Keratinocyte (primary cell): Measurements from ENCODE around the gene KHDC4. TPM values are rescaled to one million over a fixed set of nuclear protein-coding genes. Genes with fewer than 3 reads are reported as not detected.

Source experiments
- DNase-seq: peaks from one replicate; pipeline ENCODE4 v3.0.0-alpha.2; 2011; ENCODE audit warnings: low read depth, missing footprints, low spot score
- FAIRE-seq: peaks from 2 replicates; lab custom pipeline; 2011; peaks lifted over from hg19 to GRCh38; lab: Jason Lieb, UNC
- H2AFZ ChIP-seq: 2 replicates; pipeline ENCODE4 v1.6.0; 2012; ENCODE audit warnings: low read length, control low read depth, inconsistent platforms; ENCODE audit not compliant: control insufficient read depth
- H3K27ac ChIP-seq: 2 replicates; pipeline ENCODE4 v1.5.1; 2011; ENCODE audit warnings: low read length; ENCODE audit not compliant: control insufficient read depth, insufficient read depth
- H3K27me3 ChIP-seq: 3 replicates; pipeline ENCODE4 v1.6.0; 2011; ENCODE audit warnings: low read length; ENCODE audit not compliant: control insufficient read depth, insufficient read depth; ENCODE audit errors: extremely low read depth
- H3K36me3 ChIP-seq, 2 experiments: 2 replicates in 1 of 2; 3 replicates in 1 of 2; pipeline ENCODE4 v1.5.1; 2011; ENCODE audit warnings: low read length in 2 of 2, mild to moderate bottlenecking in 1 of 2; ENCODE audit not compliant: control insufficient read depth in 2 of 2, insufficient read depth in 2 of 2; ENCODE audit errors: extremely low read depth in 1 of 2
- H3K4me1 ChIP-seq: 3 replicates; pipeline ENCODE4 v1.5.1; 2011; ENCODE audit warnings: low read length; ENCODE audit not compliant: control insufficient read depth, insufficient read depth; ENCODE audit errors: extremely low read depth
- H3K4me2 ChIP-seq: 3 replicates; pipeline ENCODE4 v1.6.0; 2011; ENCODE audit warnings: low read depth, low read length; ENCODE audit not compliant: control insufficient read depth, insufficient read depth; ENCODE audit errors: extremely low read depth
- H3K4me3 ChIP-seq, 3 experiments: fragments of 200-600 bp in 1 of 3; sonication (generic) in 1 of 3; 2 replicates in 2 of 3; 3 replicates in 1 of 3; pipeline ENCODE4 v1.5.1; 2011 to 2016; ENCODE audit warnings: low read length in 3 of 3, mild to moderate bottlenecking in 3 of 3, control low read depth in 2 of 3, inconsistent platforms in 1 of 3, low read depth in 1 of 3, mixed read lengths in 1 of 3, mixed run types in 1 of 3, moderate library complexity in 1 of 3; ENCODE audit not compliant: control insufficient read depth in 2 of 3, insufficient read depth in 2 of 3; ENCODE audit errors: extremely low read depth in 1 of 3
- H3K79me2 ChIP-seq: 2 replicates; pipeline ENCODE4 v1.6.0; 2012; ENCODE audit warnings: low read length; ENCODE audit not compliant: control insufficient read depth, insufficient read depth
- H3K9ac ChIP-seq: 3 replicates; pipeline ENCODE4 v1.6.0; 2011; ENCODE audit warnings: low read length; ENCODE audit not compliant: control insufficient read depth, insufficient read depth; ENCODE audit errors: extremely low read depth
- H3K9me1 ChIP-seq: 3 replicates; pipeline ENCODE4 v1.6.0; 2011; ENCODE audit warnings: low read length; ENCODE audit not compliant: control insufficient read depth, insufficient read depth; ENCODE audit errors: extremely low read depth
- H3K9me3 ChIP-seq: 2 replicates; pipeline ENCODE4 v1.5.1; 2012; ENCODE audit warnings: low read depth, low read length; ENCODE audit not compliant: control insufficient read depth
- H4K20me1 ChIP-seq: 3 replicates; pipeline ENCODE4 v1.6.0; 2011; ENCODE audit warnings: low read length; ENCODE audit not compliant: control insufficient read depth, insufficient read depth; ENCODE audit errors: extremely low read depth
- CTCF ChIP-seq, 3 experiments: IDR thresholded peaks in 1 of 3; conservative IDR thresholded peaks in 1 of 3; optimal IDR thresholded peaks in 1 of 3; 2 replicates in 2 of 3; 3 replicates in 1 of 3; pipeline versions ENCODE3 to v1.5.1; 2011; ENCODE audit warnings: low read length in 3 of 3, mild to moderate bottlenecking in 3 of 3, moderate library complexity in 2 of 3, control low read depth in 1 of 3, inconsistent platforms in 1 of 3; ENCODE audit not compliant: insufficient read depth in 2 of 3; ENCODE audit errors: extremely low read depth in 1 of 3
- EZH2 ChIP-seq: IDR thresholded peaks from one replicate; pipeline ENCODE4 v1.6.1; 2012; ENCODE audit warnings: inconsistent platforms, mild to moderate bottlenecking, low read length, moderate library complexity
- dilution Hi-C: fragments of 300-500 bp; cut with MboI; formaldehyde crosslinking; loops from one replicate; pipeline ENCODE4 v1.7.0; 2020; ENCODE audit warnings: low sequenced_read_pairs; ENCODE audit not compliant: extremely low pct_ligation_motif_present
- polyA minus RNA-seq, 3 experiments: library from RNA; depleted of rRNA, polyadenylated mRNA; stranded (reverse); fragments of >200 nt; gene quantifications; 1 replicate in 1 of 3; 2 replicates in 1 of 3; 3 replicates in 1 of 3; pipeline ENCODE4 v1.2.3, GENCODE V29; 2011
- polyA plus RNA-seq, 5 experiments: library from polyadenylated mRNA; depleted of rRNA in 3 of 5; stranded (reverse) in 3 of 5; stranded (forward) in 1 of 5; unstranded in 1 of 5; fragments of >200 nt; gene quantifications; 1 replicate in 1 of 5; 2 replicates in 3 of 5; 3 replicates in 1 of 5; pipeline versions ENCODE4 v1.2.1 to v1.2.3, GENCODE V29; 2011 to 2012; ENCODE audit warnings: missing spikeins in 2 of 5, low read depth in 1 of 5, low replicate concordance in 1 of 5

Gene KHDC4
- 31.6 to 61.0 TPM (median 51.3 TPM) in 3 replicates for polyA plus RNA-seq
- 12.1 TPM for polyA plus RNA-seq (2011; ENCODE audit: low read depth)
- polyA plus RNA-seq (2011; cell fraction: cytosol; rRNA removed), result 14.9 and 23.2 TPM in 2 replicates
- 164 and 203 TPM in 2 replicates for polyA plus RNA-seq (2011; cell fraction: nucleus; rRNA removed)
- polyA plus RNA-seq (2012; ENCODE audit: low replicate concordance), result 13.7 and 43.9 TPM in 2 replicates
- polyA minus RNA-seq, result 23.6 to 71.5 TPM (median 61.3 TPM) in 3 replicates
- polyA minus RNA-seq (2011; cell fraction: cytosol; rRNA and poly(A)+ RNA removed), result 16.3 TPM
- 45.5 and 75.0 TPM in 2 replicates for polyA minus RNA-seq (2011; cell fraction: nucleus; rRNA and poly(A)+ RNA removed)

GRCh38 chr1:155934097-155934935 lies at the start of gene KHDC4:
Gene KHDC4, minus strand, starts transcription at chr1:155934413. Its CDS starts 40 bp downstream, at chr1:155934373.
- peaks cover 3% of the 10 kb centered on the region for H3K9me1 ChIP-seq
- peaks cover 5% of the 10 kb centered on the region for H4K20me1 ChIP-seq
- H3K4me3 ChIP-seq, result peak within 1 kb of the TSS; percentile 87 to 97 (median 93)
- dilution Hi-C loops, result no loop called here
- FAIRE-seq, result peak; percentile 93
- H3K27ac ChIP-seq, result peak within 1 kb of the TSS; percentile 96
- TF ChIP-seq EZH2 (no peak), CTCF (optimal IDR thresholded peaks at IDR 0.05 in 1 of 3, IDR thresholded peaks at IDR 0.05 in 1 of 3, conservative IDR thresholded peaks at IDR 0.05 in 1 of 3; ENCODE audit: extremely low read depth in 1 of 3, insufficient read depth in 2 of 3, low read length in 3 of 3) (no peak)
- DNase-seq, result peak; percentile 85
- H3K4me2 ChIP-seq, result peak within 1 kb of the TSS; percentile 95
- H3K79me2 ChIP-seq, result peaks cover 48% of the 10 kb centered on the region
- H3K9ac ChIP-seq, result peak within 1 kb of the TSS; percentile 98
- peaks cover 6 to 23% of the 10 kb centered on the region in 2 experiments for H3K36me3 ChIP-seq
- H2AFZ ChIP-seq, result peak within 1 kb of the TSS; percentile 29
- H3K9me3 ChIP-seq, result no peaks in the 10 kb centered on the region
- no peaks in the 10 kb centered on the region for H3K27me3 ChIP-seq
- peaks cover 38% of the 10 kb centered on the region for H3K4me1 ChIP-seq

DNA sequence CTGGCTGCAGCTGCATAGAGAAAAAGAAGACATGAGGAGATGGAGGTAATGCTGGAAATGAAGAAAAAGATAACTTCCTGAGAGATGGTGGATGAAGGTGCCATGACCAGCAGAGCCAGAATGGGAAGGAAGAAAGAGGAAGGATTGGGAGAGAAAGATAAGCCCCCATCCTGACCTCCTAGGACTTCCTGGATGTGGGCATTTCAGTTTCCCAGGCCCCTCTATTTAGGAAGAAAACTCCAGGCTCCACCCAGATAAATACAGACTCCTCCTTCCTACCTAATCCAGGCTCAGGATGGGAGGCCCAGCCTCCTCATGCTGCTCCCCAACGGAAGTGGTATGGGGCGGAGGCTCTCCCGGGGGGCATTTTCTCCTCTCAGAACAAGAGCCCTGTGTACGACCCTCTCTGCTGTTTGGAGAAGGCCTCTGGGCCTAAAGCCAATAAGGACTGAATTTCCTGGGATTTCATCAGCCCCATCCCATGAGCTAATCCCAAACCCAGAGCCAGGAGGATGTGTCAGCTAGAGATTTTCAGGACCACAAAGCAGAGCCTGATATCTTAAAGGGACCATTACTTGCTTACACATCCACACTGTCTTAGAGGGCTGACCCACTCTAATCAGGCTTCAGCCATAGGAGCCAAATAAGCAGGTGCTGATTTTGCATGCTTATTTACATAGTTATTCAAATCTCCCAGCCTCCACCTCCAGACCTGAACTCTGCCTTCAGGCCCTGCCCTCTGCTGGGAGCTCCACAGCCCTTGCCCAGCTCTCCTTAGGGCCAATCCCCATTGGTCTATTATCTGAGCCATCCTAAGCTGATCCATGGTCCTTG lies 49.2 kb upstream of the KHDC4 start:
- Histone ChIP-seq H3K4me2 (peak overlapping the region; percentile 97), H3K79me2 (peaks cover 10% of the 10 kb centered on the region), H3K9ac (peak overlapping the region; percentile 73), H2AFZ (no peak overlapping the region), H3K9me3 (no peaks in the 10 kb centered on the region), H3K4me1 (peaks cover 58% of the 10 kb centered on the region), H3K4me3 (peak overlapping the region in 1 of 3 experiments; percentile 62), H3K27ac (peak overlapping the region; percentile 93), H3K36me3 (no peaks in the 10 kb centered on the region), H3K27me3 (no peaks in the 10 kb centered on the region), H4K20me1 (no peaks in the 10 kb centered on the region), H3K9me1 (peaks cover 2% of the 10 kb centered on the region)
- peak; percentile 61 for DNase-seq
- dilution Hi-C loops, result no loop called here
- peak in 2 of 3 experiments; percentile 10 to 26 for TF ChIP-seq CTCF (optimal IDR thresholded peaks at IDR 0.05 in 1 of 3, IDR thresholded peaks at IDR 0.05 in 1 of 3, conservative IDR thresholded peaks at IDR 0.05 in 1 of 3; ENCODE audit: extremely low read depth in 1 of 3, insufficient read depth in 2 of 3, low read length in 3 of 3)
- no peak for TF ChIP-seq EZH2
- FAIRE-seq, result peak; percentile 43
